NCI-H187 treated with DMSO at 0.1 percent for 48 hours (cell line): ENCODE measurements around the gene CREG2.
"Not testable (repeated sequence)": the region's sequence is repeated elsewhere in the genome, so short reads cannot be mapped to it uniquely, and the experiment has no call there.

Source experiments
- DNase-seq: peaks from one replicate; lab custom pipeline; 2025; lab: John Stamatoyannopoulos, UW

CREG2 gene

GRCh38 chr2:101372792-101373191 is 14.5 kb downstream of the CREG2 start:
- DNase-seq = no peak

GRCh38 chr2:101371636-101372035 is 15.7 kb downstream of the CREG2 start:
- DNase-seq = no peak

GRCh38 chr2:101369100-101369499 is 18.2 kb downstream of the CREG2 start:
- no peak for DNase-seq

GRCh38 chr2:101368376-101368775 is 18.9 kb downstream of the CREG2 start:
- DNase-seq = no peak

- DNase-seq = no peak
Measured at GRCh38 chr2:101367508-101367907, 19.8 kb downstream of the CREG2 start.

- DNase-seq = no peak
Measured at GRCh38 chr2:101364878-101365277, 22.4 kb downstream of the CREG2 start.

GRCh38 chr2:101362777-101363176 is 24.5 kb downstream of the CREG2 start:
- DNase-seq = no peak

GRCh38 chr2:101362316-101362715 is 25.0 kb downstream of the CREG2 start:
- no peak for DNase-seq

- no peak for DNase-seq
Measured at GRCh38 chr2:101361522-101361921, 25.8 kb downstream of the CREG2 start.

GRCh38 chr2:101361121-101361520 is 26.2 kb downstream of the CREG2 start:
- no peak for DNase-seq

- no peak for DNase-seq
Measured at GRCh38 chr2:101360232-101360631, 27.1 kb downstream of the CREG2 start.

- no peak for DNase-seq
Measured at GRCh38 chr2:101359410-101359954, 27.8 kb downstream of the CREG2 start.

GRCh38 chr2:101357376-101357775 is 29.9 kb downstream of the CREG2 start:
- no peak for DNase-seq

- no peak for DNase-seq
Measured at GRCh38 chr2:101356521-101356920, 30.8 kb downstream of the CREG2 start.

GRCh38 chr2:101356055-101356454 is 31.2 kb downstream of the CREG2 start:
- DNase-seq = no peak

GRCh38 chr2:101355401-101356054 is 31.8 kb downstream of the CREG2 start:
- no peak for DNase-seq

- no peak for DNase-seq
Measured at GRCh38 chr2:101354420-101355311, 32.6 kb downstream of the CREG2 start.

GRCh38 chr2:101352631-101353030 is 34.7 kb downstream of the CREG2 start:
- DNase-seq = not testable (repeated sequence)

- no peak for DNase-seq
Measured at GRCh38 chr2:101351207-101351606, 36.1 kb downstream of the CREG2 start.

GRCh38 chr2:101349893-101350662 is 37.2 kb downstream of the CREG2 start:
- no peak for DNase-seq

GRCh38 chr2:101348883-101349282 is 38.4 kb downstream of the CREG2 start:
- no peak for DNase-seq

- no peak for DNase-seq
Measured at GRCh38 chr2:101346909-101347308, 40.4 kb downstream of the CREG2 start.
